Gastrocnemius medialis (tissue), 4 donors: Measurements from ENCODE around the gene C2CD3.

Source experiments
- CTCF ChIP-seq, 5 experiments: fragments of 450-650 bp in 3 of 5; fragments of 200-600 bp in 2 of 5; sonication (generic) in 2 of 5; IDR thresholded peaks in 4 of 5; conservative IDR thresholded peaks in 1 of 5; 1 replicate in 4 of 5; 2 replicates in 1 of 5; pipeline ENCODE4 v1.5.1; 2016 to 2019; ENCODE audit warnings: antibody characterized with exemption in 5 of 5, mild to moderate bottlenecking in 3 of 5, moderate library complexity in 3 of 5
- POLR2A ChIP-seq, 2 donors: fragments of 450-650 bp; IDR thresholded peaks; one replicate each; pipeline ENCODE4 v1.6.1; 2017; ENCODE audit warnings: antibody characterized with exemption in 2 of 2, mild to moderate bottlenecking in 2 of 2, moderate library complexity in 2 of 2

- TF ChIP-seq CTCF (IDR thresholded peaks at IDR 0.05 in 4 of 5, conservative IDR thresholded peaks at IDR 0.05 in 1 of 5), result no peak
- peak; percentile 79 to 81 for TF ChIP-seq POLR2A (IDR thresholded peaks at IDR 0.05)
Measured at GRCh38 chr11:74007691-74008372, 163.0 kb downstream of the C2CD3 start.
